Stimulated activated naive CD8-positive, alpha-beta T cell treated with anti-CD3 and anti-CD28 coated beads, Interleukin-15, amount 100 ng/mL, for 72 hours (primary cell): ENCODE data around the gene AFF3.

Experiments used
- ATAC-seq: fragments of 150-1000 bp; cut with Tn5 transposase; 2 replicates; pipeline ENCODE4 v1.10.0; 2021; ENCODE audit warnings: mild to moderate bottlenecking, moderate library complexity
- DNase-seq, 2 donors: peaks; one replicate each; pipeline ENCODE4 v3.0.0; 2021 to 2022
- H3K27ac Mint-ChIP-seq, 2 donors: one replicate each; pipeline ENCODE4 v1.8.0; 2022; ENCODE audit warnings: mild to moderate bottlenecking in 2 of 2, mixed read lengths in 2 of 2, moderate library complexity in 2 of 2
- H3K27me3 Mint-ChIP-seq: one replicate; pipeline ENCODE4 v1.8.0; 2022; ENCODE audit warnings: mixed read lengths
- H3K4me1 Mint-ChIP-seq: one replicate; pipeline ENCODE4 v1.8.0; 2022; ENCODE audit warnings: mild to moderate bottlenecking, mixed read lengths
- H3K4me3 Mint-ChIP-seq, 2 donors: one replicate each; pipeline ENCODE4 v1.8.0; 2022; ENCODE audit warnings: mild to moderate bottlenecking in 2 of 2, mixed read lengths in 2 of 2, moderate library complexity in 1 of 2
- H3K9me3 Mint-ChIP-seq, 2 donors: one replicate each; pipeline ENCODE4 v1.8.0; 2022; ENCODE audit warnings: mixed read lengths in 2 of 2

Gene AFF3

DNA sequence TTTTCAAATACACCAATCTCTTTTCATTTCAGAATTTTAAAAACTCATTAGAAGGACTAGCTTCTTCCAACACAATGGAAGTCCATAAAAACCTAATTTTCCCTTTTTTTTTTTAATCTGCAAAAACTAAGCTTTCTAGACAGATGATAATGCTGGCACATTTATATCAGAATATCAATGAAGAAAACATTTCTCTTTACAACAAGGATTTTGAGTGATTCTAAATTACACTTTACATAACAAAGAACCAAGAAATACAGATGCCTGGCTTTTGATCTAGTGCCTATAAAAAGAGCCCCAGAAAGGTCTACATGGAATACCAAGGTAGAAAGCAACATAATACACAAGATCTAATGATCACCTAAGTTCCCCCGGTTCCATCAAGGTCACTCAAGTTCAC is 108.0 kb downstream of the AFF3 start:
- no peaks in the 10 kb centered on the region for H3K4me1 Mint-ChIP-seq
- peaks cover 9% of the 10 kb centered on the region for H3K27me3 Mint-ChIP-seq
- no peak overlapping the region for H3K4me3 Mint-ChIP-seq
- ATAC-seq = no peak
- no peak for DNase-seq
- H3K27ac Mint-ChIP-seq = no peak overlapping the region
- H3K9me3 Mint-ChIP-seq = no peaks in the 10 kb centered on the region

- DNase-seq (no peak), ATAC-seq (no peak)
- H3K9me3 Mint-ChIP-seq = no peaks in the 10 kb centered on the region
- H3K27me3 Mint-ChIP-seq = peaks cover 13% of the 10 kb centered on the region
- H3K4me1 Mint-ChIP-seq = no peaks in the 10 kb centered on the region
- H3K27ac Mint-ChIP-seq = no peak overlapping the region
- no peak overlapping the region for H3K4me3 Mint-ChIP-seq
Measured at GRCh38 chr2:100033976-100034375, 108.4 kb downstream of the AFF3 start.

- peaks cover 14% of the 10 kb centered on the region for H3K27me3 Mint-ChIP-seq
- H3K9me3 Mint-ChIP-seq = no peaks in the 10 kb centered on the region
- H3K4me1 Mint-ChIP-seq = no peaks in the 10 kb centered on the region
- ATAC-seq = no peak
- H3K27ac Mint-ChIP-seq = no peak overlapping the region
- DNase-seq = no peak
- H3K4me3 Mint-ChIP-seq = no peak overlapping the region
Measured at GRCh38 chr2:100031604-100032003, 110.8 kb downstream of the AFF3 start.

GRCh38 chr2:100029460-100029859 is 112.9 kb downstream of the AFF3 start:
- peaks cover 6% of the 10 kb centered on the region for H3K27me3 Mint-ChIP-seq
- DNase-seq = no peak
- ATAC-seq = no peak
- no peaks in the 10 kb centered on the region for H3K4me1 Mint-ChIP-seq
- H3K4me3 Mint-ChIP-seq = no peak overlapping the region
- H3K27ac Mint-ChIP-seq = no peak overlapping the region
- no peaks in the 10 kb centered on the region for H3K9me3 Mint-ChIP-seq

DNA sequence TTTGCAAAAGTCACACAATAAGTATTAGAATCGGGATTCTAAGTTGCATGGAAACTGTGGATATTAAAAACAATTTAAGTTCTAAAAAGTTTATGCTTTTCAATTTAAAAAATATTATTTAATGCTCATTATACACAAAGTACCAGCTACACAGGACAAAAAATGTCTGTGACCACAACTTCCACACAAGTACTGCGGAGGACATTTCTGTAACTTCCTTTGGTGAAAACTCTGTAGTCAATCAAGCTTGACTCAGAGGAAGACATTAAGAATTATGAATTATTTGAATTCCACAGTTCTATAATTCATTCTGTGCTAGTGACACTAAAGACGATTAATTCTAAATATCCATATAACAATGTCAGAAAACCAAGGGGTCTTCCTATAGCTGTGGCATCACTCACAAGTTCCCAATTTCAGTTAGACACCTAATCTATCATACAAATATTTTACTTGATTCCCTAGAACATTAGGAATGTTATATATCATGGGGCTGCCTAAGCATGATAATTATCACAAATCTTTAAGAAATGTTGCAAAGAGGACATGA is 120.5 kb downstream of the AFF3 start:
- Mint-ChIP-seq H3K4me1 (no peaks in the 10 kb centered on the region), H3K4me3 (no peak overlapping the region), H3K27ac (no peak overlapping the region), H3K27me3 (peaks cover 10% of the 10 kb centered on the region), H3K9me3 (no peaks in the 10 kb centered on the region)
- no peak for ATAC-seq
- no peak for DNase-seq

GRCh38 chr2:100019499-100019898 is 122.9 kb downstream of the AFF3 start:
- DNase-seq (no peak), ATAC-seq (no peak)
- H3K4me1 Mint-ChIP-seq = no peaks in the 10 kb centered on the region
- H3K4me3 Mint-ChIP-seq = no peak overlapping the region
- H3K27ac Mint-ChIP-seq = peak overlapping the region in 1 of 2 donors; percentile 49
- peaks cover 10% of the 10 kb centered on the region for H3K27me3 Mint-ChIP-seq
- H3K9me3 Mint-ChIP-seq = no peaks in the 10 kb centered on the region

GRCh38 chr2:100018341-100019193 is 123.8 kb downstream of the AFF3 start:
- no peak for ATAC-seq
- Mint-ChIP-seq H3K4me3 (no peak overlapping the region), H3K4me1 (no peaks in the 10 kb centered on the region), H3K27ac (no peak overlapping the region), H3K9me3 (no peaks in the 10 kb centered on the region), H3K27me3 (peaks cover 10% of the 10 kb centered on the region)
- no peak for DNase-seq

GRCh38 chr2:100017633-100018032 is 124.8 kb downstream of the AFF3 start:
- no peak overlapping the region for H3K27ac Mint-ChIP-seq
- H3K4me1 Mint-ChIP-seq = no peaks in the 10 kb centered on the region
- ATAC-seq (no peak), DNase-seq (no peak)
- no peak overlapping the region for H3K4me3 Mint-ChIP-seq
- H3K9me3 Mint-ChIP-seq = no peaks in the 10 kb centered on the region
- peaks cover 10% of the 10 kb centered on the region for H3K27me3 Mint-ChIP-seq

DNA sequence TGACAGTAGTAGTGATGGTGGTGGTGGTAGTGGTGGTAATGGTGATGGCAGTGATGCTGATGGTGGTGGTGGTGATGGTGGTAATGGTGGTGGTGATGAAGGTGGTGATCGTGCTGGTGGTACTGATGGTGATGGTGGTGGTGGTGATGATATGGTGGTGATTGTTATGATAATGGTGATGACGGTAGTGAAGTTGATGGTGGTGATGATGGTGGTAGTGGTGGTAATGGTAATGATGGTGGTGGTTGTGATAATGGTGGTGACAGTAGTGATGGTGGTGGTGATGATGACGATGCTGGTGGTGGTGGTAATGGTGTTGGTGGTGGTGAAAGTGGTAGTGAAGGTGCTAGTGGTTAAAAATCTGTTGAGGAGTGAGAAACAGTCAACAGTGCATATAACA is 125.6 kb downstream of the AFF3 start:
- no peak overlapping the region for H3K4me3 Mint-ChIP-seq
- no peaks in the 10 kb centered on the region for H3K4me1 Mint-ChIP-seq
- H3K9me3 Mint-ChIP-seq = no peaks in the 10 kb centered on the region

DNA sequence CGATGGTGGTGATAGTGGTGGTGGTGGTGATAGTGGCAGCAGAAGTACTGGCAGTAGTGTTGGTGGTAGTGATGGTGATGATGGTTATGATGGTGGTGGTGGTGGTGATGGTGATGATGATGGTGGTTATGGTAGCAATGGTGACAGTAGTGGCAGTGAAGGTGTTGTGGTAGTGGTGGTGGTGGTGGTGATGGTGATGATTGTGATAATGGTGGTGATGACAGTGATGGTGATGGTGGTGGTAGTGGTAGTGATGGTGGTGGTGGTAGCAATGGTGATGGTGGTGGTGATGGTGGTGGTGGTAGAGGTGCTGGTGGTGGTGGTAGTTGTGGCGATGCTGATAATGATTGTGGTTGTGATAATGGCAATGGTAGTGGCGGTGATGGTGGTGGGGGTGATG is 126.5 kb downstream of the AFF3 start:
- H3K4me1 Mint-ChIP-seq = no peaks in the 10 kb centered on the region
- H3K27me3 Mint-ChIP-seq = peaks cover 6% of the 10 kb centered on the region
- no peak overlapping the region for H3K4me3 Mint-ChIP-seq
- DNase-seq = no peak
- H3K27ac Mint-ChIP-seq = no peak overlapping the region
- ATAC-seq = no peak
- no peaks in the 10 kb centered on the region for H3K9me3 Mint-ChIP-seq

More for the DNA sequence above, 125.6 kb downstream of the AFF3 start:
- ATAC-seq = no peak
- DNase-seq = no peak
- Mint-ChIP-seq H3K27ac (no peak overlapping the region), H3K27me3 (peaks cover 10% of the 10 kb centered on the region)

- no peak for ATAC-seq
- H3K4me3 Mint-ChIP-seq = no peak overlapping the region
- no peaks in the 10 kb centered on the region for H3K4me1 Mint-ChIP-seq
- DNase-seq = no peak
- no peaks in the 10 kb centered on the region for H3K9me3 Mint-ChIP-seq
- H3K27me3 Mint-ChIP-seq = no peaks in the 10 kb centered on the region
- no peak overlapping the region for H3K27ac Mint-ChIP-seq
Measured at GRCh38 chr2:100013892-100014677, 128.3 kb downstream of the AFF3 start.

DNA sequence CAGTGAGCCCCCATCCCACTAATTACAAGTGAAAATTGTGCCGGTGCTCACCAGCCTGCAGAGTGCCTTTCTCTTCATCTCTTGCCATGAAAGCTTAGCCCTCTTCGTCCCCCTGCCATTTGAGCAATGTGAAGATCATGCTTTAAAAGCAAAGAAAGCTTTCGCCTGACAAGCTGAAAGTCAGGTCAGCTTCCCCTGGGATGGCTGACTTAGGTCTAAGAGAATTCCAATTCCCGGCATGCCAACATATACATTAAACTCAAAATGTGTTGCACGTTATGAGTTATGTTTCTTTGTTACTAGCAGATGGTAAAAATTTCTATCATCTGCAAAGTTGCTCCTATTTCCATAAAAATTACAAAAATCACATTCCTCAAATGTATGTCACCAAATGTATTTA is 129.8 kb downstream of the AFF3 start:
- ATAC-seq (no peak), DNase-seq (no peak)
- Mint-ChIP-seq H3K4me1 (no peaks in the 10 kb centered on the region), H3K9me3 (no peaks in the 10 kb centered on the region), H3K27ac (no peak overlapping the region), H3K27me3 (no peaks in the 10 kb centered on the region), H3K4me3 (no peak overlapping the region)

DNA sequence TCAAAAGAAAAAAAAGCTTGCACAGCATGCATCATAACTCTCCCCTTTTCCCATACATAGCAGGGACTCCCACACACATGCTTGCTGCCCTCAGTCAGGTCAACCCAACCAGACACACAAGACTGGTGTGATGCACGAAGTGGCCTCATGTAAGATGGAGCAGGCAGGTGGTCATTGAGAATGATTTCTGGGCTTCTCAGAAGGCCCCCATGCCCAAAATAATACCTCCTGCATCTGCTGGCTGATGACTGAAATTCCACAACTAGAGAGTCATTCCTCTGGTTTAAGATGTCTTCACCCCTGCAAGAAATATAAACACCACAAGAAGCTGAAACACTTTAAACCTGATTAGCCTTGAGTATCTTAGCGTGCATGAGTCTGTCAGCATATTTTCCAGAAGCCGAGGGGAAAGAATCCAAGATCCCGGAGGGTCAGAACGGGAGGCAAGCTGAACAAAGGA is 131.1 kb downstream of the AFF3 start:
- Mint-ChIP-seq H3K4me1 (no peaks in the 10 kb centered on the region), H3K27me3 (no peaks in the 10 kb centered on the region), H3K4me3 (no peak overlapping the region), H3K9me3 (no peaks in the 10 kb centered on the region), H3K27ac (no peak overlapping the region)
- ATAC-seq (no peak), DNase-seq (no peak)

DNA sequence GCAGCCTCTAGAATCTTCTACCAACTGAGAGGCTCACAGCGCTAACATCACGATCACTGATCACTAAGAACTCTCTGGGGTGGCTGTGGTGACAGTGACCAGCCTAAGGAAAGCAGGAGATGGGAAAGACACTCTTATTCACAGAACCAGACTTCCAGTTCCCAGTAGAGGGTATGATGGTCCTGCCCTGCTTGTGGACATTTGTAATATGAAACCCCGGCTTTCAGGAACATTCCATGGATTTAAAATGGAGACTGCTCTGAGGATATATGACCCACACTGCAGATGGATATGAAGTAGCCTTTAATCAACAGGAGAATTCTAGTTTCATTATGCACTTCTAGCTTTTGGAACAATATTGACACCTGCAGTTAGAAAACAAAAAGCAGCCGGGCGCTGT is 131.8 kb downstream of the AFF3 start:
- no peak for ATAC-seq
- no peak overlapping the region for H3K4me3 Mint-ChIP-seq

GRCh38 chr2:100009743-100010142 is 132.6 kb downstream of the AFF3 start:
- Mint-ChIP-seq H3K4me3 (no peak overlapping the region), H3K27ac (no peak overlapping the region), H3K9me3 (no peaks in the 10 kb centered on the region), H3K4me1 (no peaks in the 10 kb centered on the region), H3K27me3 (no peaks in the 10 kb centered on the region)
- ATAC-seq (no peak), DNase-seq (no peak)

More for the DNA sequence above, 131.8 kb downstream of the AFF3 start:
- Mint-ChIP-seq H3K9me3 (no peaks in the 10 kb centered on the region), H3K4me1 (no peaks in the 10 kb centered on the region), H3K27ac (no peak overlapping the region), H3K27me3 (no peaks in the 10 kb centered on the region)
- no peak for DNase-seq

DNA sequence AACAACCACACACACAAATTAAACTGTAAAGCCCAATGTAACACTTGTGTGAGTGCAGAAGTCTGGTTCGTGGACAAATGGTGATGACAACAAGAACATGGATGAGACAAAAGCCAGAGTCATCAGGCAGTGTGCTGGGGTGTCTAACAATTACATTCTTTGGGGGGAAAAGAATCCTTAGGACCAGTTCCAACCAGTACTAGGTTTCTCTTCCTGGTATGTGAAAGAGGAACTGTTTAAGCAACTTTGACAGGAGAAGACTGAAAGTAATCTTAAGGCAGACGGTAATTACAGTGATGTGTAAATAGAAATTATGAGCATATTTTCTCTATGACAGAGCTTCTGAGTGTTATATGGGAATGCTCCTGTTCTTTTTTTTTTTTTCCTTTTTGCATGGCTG is 133.4 kb downstream of the AFF3 start:
- no peak overlapping the region for H3K4me3 Mint-ChIP-seq
- H3K9me3 Mint-ChIP-seq = no peaks in the 10 kb centered on the region
- ATAC-seq = no peak
- H3K27ac Mint-ChIP-seq = no peak overlapping the region
- DNase-seq = no peak
- no peaks in the 10 kb centered on the region for H3K27me3 Mint-ChIP-seq
- no peaks in the 10 kb centered on the region for H3K4me1 Mint-ChIP-seq
